ES-I3 (cell line): Measurements from ENCODE around the gene SMAP1.

Source experiments
- H3K36me3 ChIP-seq: 2 replicates; pipeline ENCODE4 v1.6.1; 2013; ENCODE audit warnings: mild to moderate bottlenecking, low read length, control low read depth, moderate library complexity; ENCODE audit not compliant: insufficient read depth
- H3K4me1 ChIP-seq: 2 replicates; pipeline ENCODE4 v1.6.1; 2013; ENCODE audit warnings: mild to moderate bottlenecking, control low read depth, low read length; ENCODE audit not compliant: insufficient read depth
- H3K9ac ChIP-seq: 2 replicates; pipeline ENCODE4 v1.6.1; 2013; ENCODE audit warnings: low read depth, mild to moderate bottlenecking, low read length, moderate library complexity
- H3K9me3 ChIP-seq: 2 replicates; pipeline ENCODE4 v1.6.1; 2013; ENCODE audit warnings: mild to moderate bottlenecking, low read length, moderate library complexity; ENCODE audit not compliant: control insufficient read depth, insufficient read depth

SMAP1 gene

GRCh38 chr6:70667256-70667710, 400 bp upstream of the SMAP1 start:
- no peaks in the 10 kb centered on the region for H3K9me3 ChIP-seq
- no peaks in the 10 kb centered on the region for H3K4me1 ChIP-seq
- no peaks in the 10 kb centered on the region for H3K36me3 ChIP-seq
- peak overlapping the region; percentile 75 for H3K9ac ChIP-seq

DNA sequence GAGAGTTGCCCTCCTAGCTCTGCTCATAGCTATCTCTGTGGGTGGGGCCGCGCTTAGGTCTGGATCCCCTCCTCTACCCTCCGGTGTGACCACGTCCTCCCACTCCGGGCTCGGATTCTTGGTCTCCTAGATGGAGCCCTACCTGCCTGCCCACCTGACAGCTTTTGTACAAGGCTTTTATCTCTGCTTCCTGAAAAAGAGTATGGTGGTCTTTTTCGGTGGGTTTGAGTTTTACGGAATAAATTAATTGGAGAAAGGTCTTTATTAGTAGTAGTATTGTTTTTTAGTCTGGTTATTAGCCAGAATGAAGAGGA, 773 bp downstream of the SMAP1 start:
- Histone ChIP-seq H3K9me3 (no peaks in the 10 kb centered on the region), H3K36me3 (no peaks in the 10 kb centered on the region), H3K9ac (peak overlapping the region; percentile 75), H3K4me1 (peaks cover 9% of the 10 kb centered on the region)

DNA sequence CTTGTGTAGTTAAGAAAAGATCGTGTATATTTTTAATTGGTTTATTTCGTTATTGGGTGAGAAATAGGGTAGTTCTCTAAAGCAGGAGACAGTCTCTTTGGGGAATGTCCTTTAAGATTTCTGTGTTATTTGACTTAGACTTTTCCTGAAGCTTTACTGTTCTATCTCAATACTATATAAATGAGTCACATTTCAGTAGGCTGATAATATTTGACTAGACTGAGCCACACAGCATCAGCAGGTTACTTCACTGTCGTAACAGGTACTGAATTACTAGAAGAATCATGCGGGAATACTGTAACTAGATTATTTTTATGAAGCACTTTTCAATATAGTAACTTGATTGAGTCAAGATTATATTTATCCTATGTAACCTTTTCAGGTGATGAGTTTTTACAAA, 1.4 kb downstream of the SMAP1 start:
- Histone ChIP-seq H3K9me3 (no peaks in the 10 kb centered on the region), H3K4me1 (peaks cover 13% of the 10 kb centered on the region), H3K36me3 (no peaks in the 10 kb centered on the region), H3K9ac (peak overlapping the region; percentile 75; the same call in 1 of the 2 replicates)

GRCh38 chr6:70672549-70672948, 4.9 kb downstream of the SMAP1 start:
- Histone ChIP-seq H3K36me3 (no peaks in the 10 kb centered on the region), H3K9ac (no peak overlapping the region), H3K9me3 (no peaks in the 10 kb centered on the region), H3K4me1 (peaks cover 15% of the 10 kb centered on the region)

- Histone ChIP-seq H3K9me3 (no peaks in the 10 kb centered on the region), H3K4me1 (peaks cover 15% of the 10 kb centered on the region), H3K9ac (no peak overlapping the region), H3K36me3 (no peaks in the 10 kb centered on the region)
Measured at GRCh38 chr6:70673054-70673453, 5.4 kb downstream of the SMAP1 start.

- H3K4me1 ChIP-seq: peaks cover 15% of the 10 kb centered on the region
- no peaks in the 10 kb centered on the region for H3K36me3 ChIP-seq
- H3K9ac ChIP-seq: no peak overlapping the region
- no peaks in the 10 kb centered on the region for H3K9me3 ChIP-seq
Measured at GRCh38 chr6:70673601-70674000, 5.9 kb downstream of the SMAP1 start.

- Histone ChIP-seq H3K4me1 (peaks cover 15% of the 10 kb centered on the region), H3K9me3 (no peaks in the 10 kb centered on the region), H3K36me3 (no peaks in the 10 kb centered on the region), H3K9ac (no peak overlapping the region)
Measured at GRCh38 chr6:70675822-70676221, 8.1 kb downstream of the SMAP1 start.

DNA sequence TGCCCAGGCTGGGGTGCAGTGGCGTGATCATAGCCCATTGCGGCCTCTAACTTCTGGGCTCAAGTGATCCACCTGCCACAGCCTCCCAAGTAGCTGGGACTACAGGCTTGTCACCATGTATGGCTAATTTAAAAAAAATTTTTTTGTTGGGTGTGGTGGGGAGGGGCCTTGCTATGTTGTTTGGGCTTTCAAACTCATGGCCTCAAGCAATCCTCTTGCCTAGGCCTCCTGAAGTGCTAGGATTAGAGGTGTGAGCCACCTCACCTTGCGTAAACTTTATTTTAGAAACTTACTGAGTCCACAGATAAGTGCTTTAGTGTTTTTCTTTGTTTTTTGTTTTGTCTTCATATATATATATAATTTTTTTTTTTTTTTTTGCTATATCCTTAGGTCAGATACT, 9.1 kb downstream of the SMAP1 start:
- Histone ChIP-seq H3K4me1 (peaks cover 15% of the 10 kb centered on the region), H3K9me3 (no peaks in the 10 kb centered on the region), H3K9ac (no peak overlapping the region), H3K36me3 (no peaks in the 10 kb centered on the region)

DNA sequence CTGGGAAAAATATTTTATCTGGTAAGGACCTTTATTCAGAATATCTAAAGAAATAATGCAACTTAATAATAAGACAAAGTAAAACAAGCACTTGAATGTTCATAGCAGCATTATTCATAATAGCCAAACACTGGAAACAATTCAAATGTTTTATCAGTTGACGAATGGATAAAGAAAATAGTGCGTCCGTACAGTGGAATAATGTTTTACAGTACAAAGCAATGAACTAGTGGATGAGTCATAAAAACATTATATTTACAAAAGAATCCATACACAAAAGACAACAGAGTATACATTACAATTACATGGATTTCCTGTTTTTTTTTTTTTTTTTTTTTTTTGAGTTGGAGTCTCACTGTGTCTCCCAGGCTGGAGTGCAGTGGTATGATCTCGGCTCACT, 12.7 kb downstream of the SMAP1 start:
- H3K4me1 ChIP-seq: no peaks in the 10 kb centered on the region
- no peaks in the 10 kb centered on the region for H3K9me3 ChIP-seq
- H3K36me3 ChIP-seq: no peaks in the 10 kb centered on the region
- no peak overlapping the region for H3K9ac ChIP-seq

DNA sequence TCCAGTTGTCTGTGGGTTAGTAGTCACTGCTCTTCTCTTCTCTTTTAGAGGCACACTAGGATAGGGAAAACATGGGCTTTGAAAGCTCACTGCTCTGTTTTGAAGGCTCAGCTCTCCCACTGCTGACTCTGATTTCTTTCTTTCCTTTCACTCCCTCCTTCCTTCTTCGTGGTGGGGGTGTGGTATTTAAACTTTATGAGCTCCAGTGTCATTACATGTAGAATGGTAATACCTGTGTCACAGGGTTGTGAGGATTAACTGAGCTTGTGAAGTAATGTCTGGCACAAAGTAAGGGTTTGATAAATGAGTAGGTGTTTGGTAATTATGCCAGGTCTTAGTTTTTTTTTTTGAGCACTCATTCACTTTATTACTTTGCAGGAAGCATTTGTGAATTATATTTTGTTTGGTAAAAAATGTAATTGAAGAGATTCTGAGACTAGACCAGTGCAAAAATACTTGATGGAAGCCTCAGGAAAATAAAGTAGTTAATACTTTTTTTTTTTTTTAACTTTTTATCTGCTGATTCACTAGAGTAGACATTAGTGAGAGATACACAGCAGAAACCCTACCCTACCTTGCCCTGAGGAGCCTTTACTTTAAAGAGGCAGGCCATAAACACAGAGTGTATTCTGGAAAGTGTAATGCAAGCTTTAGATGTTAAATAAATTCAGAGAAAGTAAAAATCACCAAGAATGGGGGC, 17.3 kb downstream of the SMAP1 start:
- Histone ChIP-seq H3K9ac (no peak overlapping the region), H3K4me1 (peaks cover 6% of the 10 kb centered on the region; the same call in 1 of the 2 replicates), H3K9me3 (no peaks in the 10 kb centered on the region), H3K36me3 (no peaks in the 10 kb centered on the region)

DNA sequence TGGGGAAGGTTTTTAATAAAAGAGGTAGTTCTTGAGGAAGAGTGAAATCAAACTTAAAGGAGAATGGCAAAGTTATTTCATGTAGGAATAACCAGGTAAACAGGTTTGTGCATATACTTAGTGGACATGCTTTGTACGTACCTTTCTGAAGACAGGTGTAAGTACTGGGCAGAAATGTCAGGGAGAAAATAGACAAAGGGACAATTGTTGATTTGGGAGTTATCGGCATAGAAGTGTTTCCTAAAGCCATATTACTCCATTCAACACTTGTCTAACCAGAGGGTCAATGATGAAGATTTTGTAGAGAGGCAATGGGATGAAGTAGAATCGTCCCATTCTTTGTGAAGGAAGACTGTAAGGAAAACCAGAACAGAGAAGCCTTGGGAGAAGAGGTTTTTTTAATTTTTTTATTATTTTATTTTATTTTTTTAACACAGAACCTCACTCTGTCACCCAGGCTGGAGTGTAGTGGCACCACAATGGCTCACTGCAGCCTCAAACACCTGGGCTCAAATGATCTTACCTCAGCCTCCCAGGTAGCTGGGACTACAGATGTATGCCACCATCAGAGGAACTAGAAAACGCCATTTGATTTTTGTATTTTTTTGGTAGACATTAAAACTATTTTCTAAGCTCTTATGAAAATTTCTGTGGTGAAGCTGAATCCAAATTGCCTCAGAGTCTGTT, 18.0 kb downstream of the SMAP1 start:
- Histone ChIP-seq H3K9me3 (no peaks in the 10 kb centered on the region), H3K4me1 (peaks cover 6% of the 10 kb centered on the region; the same call in 1 of the 2 replicates), H3K36me3 (no peaks in the 10 kb centered on the region), H3K9ac (no peak overlapping the region)

DNA sequence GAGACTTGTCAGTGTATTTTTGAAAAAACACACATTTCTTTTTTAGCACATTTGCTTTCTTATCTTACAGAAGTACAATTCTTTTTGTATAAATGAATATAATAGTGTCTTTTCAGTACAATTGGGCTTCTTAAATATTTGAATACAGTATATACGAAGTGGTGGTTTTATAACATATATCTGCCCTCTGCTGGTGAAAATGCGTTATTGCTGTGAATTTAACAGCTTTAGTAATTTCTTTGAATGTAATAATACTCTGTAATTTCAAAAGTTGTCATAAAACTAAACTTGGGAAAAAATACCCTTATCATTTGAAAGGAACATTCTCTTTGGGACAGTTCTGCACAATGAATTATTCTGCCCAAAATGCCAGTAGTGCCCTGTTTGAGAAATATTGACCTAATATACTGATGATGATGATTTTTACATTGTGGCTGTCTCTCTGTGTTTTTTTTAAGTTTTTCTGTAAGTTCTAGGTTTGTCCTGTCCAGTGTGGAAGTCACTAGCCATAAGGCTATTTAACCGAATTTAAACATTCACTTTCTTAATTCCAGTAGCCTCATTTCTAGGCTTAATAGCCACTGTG, 19.0 kb downstream of the SMAP1 start:
- Histone ChIP-seq H3K36me3 (no peaks in the 10 kb centered on the region), H3K4me1 (peaks cover 6% of the 10 kb centered on the region; the same call in 1 of the 2 replicates), H3K9me3 (no peaks in the 10 kb centered on the region), H3K9ac (no peak overlapping the region; the same call in 1 of the 2 replicates)

GRCh38 chr6:70693887-70694286, 26.2 kb downstream of the SMAP1 start:
- Histone ChIP-seq H3K4me1 (no peaks in the 10 kb centered on the region), H3K36me3 (no peaks in the 10 kb centered on the region), H3K9me3 (no peaks in the 10 kb centered on the region; the same call in 1 of the 2 replicates), H3K9ac (no peak overlapping the region)

- Histone ChIP-seq H3K4me1 (no peaks in the 10 kb centered on the region), H3K9me3 (no peaks in the 10 kb centered on the region; the same call in 1 of the 2 replicates), H3K36me3 (no peaks in the 10 kb centered on the region), H3K9ac (no peak overlapping the region)
Measured at GRCh38 chr6:70694371-70694770, 26.7 kb downstream of the SMAP1 start.
